Peyer's patch (tissue), 4 donors: ENCODE data around the gene LTF. TPM values are rescaled to one million over a fixed set of nuclear protein-coding genes. Genes with fewer than 3 reads are reported as not detected.

Experiments used
- DNase-seq, 3 donors: peaks; one replicate each; pipeline ENCODE4 v3.0.0-alpha.2; 2017 to 2019
- H3K27ac ChIP-seq, 4 donors: fragments of 200-600 bp; sonication (generic); one replicate each; pipeline ENCODE4 v1.5.1; 2016 to 2019
- H3K27me3 ChIP-seq, 2 donors: fragments of 200-600 bp; sonication (generic); one replicate each; pipeline ENCODE4 v1.5.1; 2019
- H3K36me3 ChIP-seq, 3 donors: fragments of 200-600 bp; sonication (generic); one replicate each; pipeline ENCODE4 v1.5.1; 2016 to 2019
- H3K4me1 ChIP-seq, 4 donors: fragments of 200-600 bp; sonication (generic); one replicate each; pipeline ENCODE4 v1.5.1; 2016 to 2019
- H3K4me3 ChIP-seq, 4 donors: fragments of 200-600 bp; sonication (generic); 1 replicate in 3 of 4; 2 replicates in 1 of 4; pipeline ENCODE4 v1.5.1; 2016 to 2019; ENCODE audit warnings: mild to moderate bottlenecking in 1 of 4
- H3K9me3 ChIP-seq, 4 donors: fragments of 200-600 bp; sonication (generic); one replicate each; pipeline ENCODE4 v1.5.1; 2016 to 2019; ENCODE audit warnings: mild to moderate bottlenecking in 1 of 4
- POLR2A ChIP-seq, 2 donors: fragments of 450-650 bp; IDR thresholded peaks; one replicate each; pipeline ENCODE4 v1.5.1; 2017; ENCODE audit warnings: antibody characterized with exemption in 2 of 2, mild to moderate bottlenecking in 2 of 2, moderate library complexity in 2 of 2
- total RNA-seq, 4 donors: library from RNA; depleted of rRNA; stranded (reverse); fragments of >200 nt; gene quantifications; one replicate each; pipeline ENCODE4 v1.1.0, GENCODE V29; 2016
- TF ChIP-seq, protein P1 (sequence below), 6 experiments: fragments of 450-650 bp in 4 of 6; fragments of 200-600 bp in 2 of 6; sonication (generic) in 1 of 6; IDR thresholded peaks; one replicate each; pipeline ENCODE4 v1.5.1; 2017 to 2019; ENCODE audit warnings: antibody characterized with exemption in 6 of 6, mild to moderate bottlenecking in 3 of 6, moderate library complexity in 1 of 6

LTF gene
- total RNA-seq, 4 donors from 2014 or later: 0.38 to 12.4 (median 1.1) TPM; not detected in 1

GRCh38 chr3:46469680-46470357, 5.1 kb upstream of the LTF start:
- Histone ChIP-seq H3K4me1 (no peaks in the 10 kb centered on the region), H3K4me3 (no peak overlapping the region), H3K27me3 (no peaks in the 10 kb centered on the region), H3K9me3 (no peaks in the 10 kb centered on the region), H3K27ac (no peak overlapping the region), H3K36me3 (no peaks in the 10 kb centered on the region)
- DNase-seq: no peak
- no peak for TF ChIP-seq POLR2A (IDR thresholded peaks at IDR 0.05)
- TF ChIP-seq, protein P1, sequence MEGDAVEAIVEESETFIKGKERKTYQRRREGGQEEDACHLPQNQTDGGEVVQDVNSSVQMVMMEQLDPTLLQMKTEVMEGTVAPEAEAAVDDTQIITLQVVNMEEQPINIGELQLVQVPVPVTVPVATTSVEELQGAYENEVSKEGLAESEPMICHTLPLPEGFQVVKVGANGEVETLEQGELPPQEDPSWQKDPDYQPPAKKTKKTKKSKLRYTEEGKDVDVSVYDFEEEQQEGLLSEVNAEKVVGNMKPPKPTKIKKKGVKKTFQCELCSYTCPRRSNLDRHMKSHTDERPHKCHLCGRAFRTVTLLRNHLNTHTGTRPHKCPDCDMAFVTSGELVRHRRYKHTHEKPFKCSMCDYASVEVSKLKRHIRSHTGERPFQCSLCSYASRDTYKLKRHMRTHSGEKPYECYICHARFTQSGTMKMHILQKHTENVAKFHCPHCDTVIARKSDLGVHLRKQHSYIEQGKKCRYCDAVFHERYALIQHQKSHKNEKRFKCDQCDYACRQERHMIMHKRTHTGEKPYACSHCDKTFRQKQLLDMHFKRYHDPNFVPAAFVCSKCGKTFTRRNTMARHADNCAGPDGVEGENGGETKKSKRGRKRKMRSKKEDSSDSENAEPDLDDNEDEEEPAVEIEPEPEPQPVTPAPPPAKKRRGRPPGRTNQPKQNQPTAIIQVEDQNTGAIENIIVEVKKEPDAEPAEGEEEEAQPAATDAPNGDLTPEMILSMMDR (IDR thresholded peaks at IDR 0.05): no peak

GRCh38 chr3:46468753-46469600, 4.3 kb upstream of the LTF start:
- H3K27me3 ChIP-seq: no peaks in the 10 kb centered on the region
- H3K4me1 ChIP-seq: no peaks in the 10 kb centered on the region
- TF ChIP-seq POLR2A (IDR thresholded peaks at IDR 0.05): no peak
- TF ChIP-seq, protein P1 (IDR thresholded peaks at IDR 0.05): no peak
- no peaks in the 10 kb centered on the region for H3K9me3 ChIP-seq
- DNase-seq: no peak
- H3K36me3 ChIP-seq: no peaks in the 10 kb centered on the region
- no peak overlapping the region for H3K27ac ChIP-seq
- H3K4me3 ChIP-seq: no peak overlapping the region

DNA sequence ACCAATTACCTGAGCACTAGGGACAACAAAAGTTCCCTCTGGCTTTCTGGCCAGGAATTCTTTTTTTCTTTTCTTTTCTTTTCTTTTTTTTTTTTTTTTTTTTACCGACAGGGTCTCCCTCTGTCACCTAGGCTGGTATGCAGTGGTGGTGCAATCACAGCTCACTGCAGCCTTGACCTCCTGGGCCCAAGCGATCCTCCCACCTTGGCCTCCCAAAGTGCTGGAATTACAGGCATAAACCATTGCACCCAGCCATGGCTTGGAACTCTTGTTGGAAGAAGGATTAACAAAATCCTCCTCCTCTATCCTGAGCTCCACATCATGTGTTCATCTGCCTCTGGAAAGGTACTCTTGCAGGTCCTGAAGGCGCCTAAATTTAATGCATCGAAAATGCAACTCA, 2.9 kb upstream of the LTF start:
- Histone ChIP-seq H3K4me3 (no peak overlapping the region), H3K27ac (no peak overlapping the region), H3K27me3 (no peaks in the 10 kb centered on the region), H3K9me3 (no peaks in the 10 kb centered on the region), H3K4me1 (no peaks in the 10 kb centered on the region), H3K36me3 (no peaks in the 10 kb centered on the region)
- no peak for DNase-seq
- TF ChIP-seq, protein P1 (IDR thresholded peaks at IDR 0.05): no peak
- no peak for TF ChIP-seq POLR2A (IDR thresholded peaks at IDR 0.05)

- TF ChIP-seq, protein P1 (IDR thresholded peaks at IDR 0.05): no peak
- no peak for TF ChIP-seq POLR2A (IDR thresholded peaks at IDR 0.05)
- Histone ChIP-seq H3K4me3 (no peak overlapping the region), H3K27me3 (no peaks in the 10 kb centered on the region), H3K27ac (no peak overlapping the region), H3K36me3 (no peaks in the 10 kb centered on the region), H3K9me3 (no peaks in the 10 kb centered on the region), H3K4me1 (no peaks in the 10 kb centered on the region)
- DNase-seq: no peak
Observed at GRCh38 chr3:46466871-46467403, 2.2 kb upstream of the LTF start.

- DNase-seq: no peak
- H3K27me3 ChIP-seq: no peaks in the 10 kb centered on the region
Observed at GRCh38 chr3:46466273-46466672, 1.6 kb upstream of the LTF start.

More at GRCh38 chr3:46466273-46466672, 1.6 kb upstream of the LTF start:
- Histone ChIP-seq H3K9me3 (no peaks in the 10 kb centered on the region), H3K36me3 (no peaks in the 10 kb centered on the region), H3K4me1 (no peaks in the 10 kb centered on the region), H3K4me3 (no peak overlapping the region), H3K27ac (no peak overlapping the region)
- TF ChIP-seq, protein P1 (IDR thresholded peaks at IDR 0.05): no peak
- no peak for TF ChIP-seq POLR2A (IDR thresholded peaks at IDR 0.05)
